Left ventricle myocardium inferior (tissue), 1 donor: ENCODE measurements around the gene ZNF579. TPM values are rescaled to one million over a fixed set of nuclear protein-coding genes. Genes with fewer than 3 reads are reported as not detected.

Experiments
- DNase-seq: peaks from one replicate; pipeline ENCODE4 v3.0.0-alpha.2; 2020
- H3K27ac ChIP-seq: fragments of 200-600 bp; replicated peaks from 2 replicates; pipeline ENCODE4 v1.8.0; 2021
- H3K27me3 ChIP-seq: fragments of 200-600 bp; 2 replicates; pipeline ENCODE4 v1.8.0; 2021; ENCODE audit warnings: low read depth
- H3K36me3 ChIP-seq: fragments of 200-600 bp; 2 replicates; pipeline ENCODE4 v1.8.0; 2021
- H3K4me1 ChIP-seq: fragments of 200-600 bp; 2 replicates; pipeline ENCODE4 v1.8.0; 2021
- H3K4me3 ChIP-seq: fragments of 200-600 bp; 2 replicates; pipeline ENCODE4 v1.8.0; 2021; ENCODE audit warnings: mild to moderate bottlenecking, moderate library complexity
- H3K9me3 ChIP-seq: fragments of 200-600 bp; replicated peaks from 2 replicates; pipeline ENCODE4 v1.8.0; 2021
- CTCF ChIP-seq: fragments of 200-600 bp; IDR thresholded peaks from 2 replicates; pipeline ENCODE4 v1.8.0; 2021; ENCODE audit warnings: antibody characterized with exemption, mild to moderate bottlenecking, borderline replicate concordance
- intact Hi-C: fragments of 100-400 bp; cut with micrococcal nuclease; formaldehyde crosslinking; loops from one replicate; pipeline ENCODE4 v1.11.0; 2022
- total RNA-seq: library from RNA; stranded (reverse); fragmentation: NEBNext Ultra II Directional; extraction: Animal tissue kit (Norgen Biotek cat#: 25700); gene quantifications from one replicate; pipeline ENCODE4 v1.2.1, GENCODE V29; 2021
- donor health status: DM: no; HTN: yes; CAD: no; lungs with severe emphysema.

The ZNF579 gene
- total RNA-seq, 1 donor from 2014 or later = 11.5 TPM

- H3K4me1 ChIP-seq = peaks cover 15% of the 10 kb centered on the region
These were observed 53.2 kb downstream of the ZNF579 start for GRCh38 chr19:55527197-55528029.

More at GRCh38 chr19:55527197-55528029, 53.2 kb downstream of the ZNF579 start:
- H3K4me3 ChIP-seq = no peak overlapping the region
- H3K27me3 ChIP-seq = peaks cover 25% of the 10 kb centered on the region
- H3K36me3 ChIP-seq = no peaks in the 10 kb centered on the region
- no peak overlapping the region for H3K27ac ChIP-seq
- DNase-seq = no peak
- TF ChIP-seq CTCF = no peak
- intact Hi-C loops = no loop called here
- H3K9me3 ChIP-seq = no peaks in the 10 kb centered on the region

Other genes with a start within 250 kb of the ZNF579 start
- gene KMT5C, start 241.0 kb downstream of the ZNF579 start, total RNA-seq = 5.1 TPM
- gene COX6B2, start 226.1 kb downstream of the ZNF579 start, total RNA-seq = not detected
- not detected for gene GARIN5B, start 217.6 kb downstream of the ZNF579 start, total RNA-seq
- gene IL11, start 210.4 kb downstream of the ZNF579 start, total RNA-seq = not detected
- not detected for gene TMEM190, start 204.0 kb downstream of the ZNF579 start, total RNA-seq
- gene TMEM238, start 196.6 kb downstream of the ZNF579 start, total RNA-seq = 0.69 TPM
- 559 TPM for gene RPL28, start 194.9 kb downstream of the ZNF579 start, total RNA-seq
- gene UBE2S, start 173.1 kb downstream of the ZNF579 start, total RNA-seq = 33.2 TPM
- gene SHISA7, start 137.5 kb downstream of the ZNF579 start, total RNA-seq = not detected
- gene ISOC2, start 119.2 kb downstream of the ZNF579 start, total RNA-seq = 52.6 TPM
- gene C19orf85, start 116.1 kb downstream of the ZNF579 start, total RNA-seq = not detected
- 5.4 TPM for gene ZNF628, start 104.2 kb downstream of the ZNF579 start, total RNA-seq
- 5.2 TPM for gene NAT14, start 95.7 kb downstream of the ZNF579 start, total RNA-seq
- gene SSC5D, start 92.4 kb downstream of the ZNF579 start, total RNA-seq = 3.7 TPM
- 6.5 TPM for gene SBK2, start 43.7 kb downstream of the ZNF579 start, total RNA-seq
- 21.1 TPM for gene SBK3, start 35.3 kb downstream of the ZNF579 start, total RNA-seq
- 16.0 TPM for gene FIZ1, start 18.7 kb upstream of the ZNF579 start, total RNA-seq
- gene ZNF524, start 19.4 kb upstream of the ZNF579 start, total RNA-seq = 15.6 TPM
- gene ZNF865, start 24.8 kb upstream of the ZNF579 start, total RNA-seq = 17.0 TPM
- 13.2 TPM for gene ZNF784, start 43.7 kb upstream of the ZNF579 start, total RNA-seq
- gene ZNF580, start 60.2 kb upstream of the ZNF579 start, total RNA-seq = 11.8 TPM
- 7.1 TPM for gene ZNF581, start 62.8 kb upstream of the ZNF579 start, total RNA-seq
- 14.6 TPM for gene CCDC106, start 67.4 kb upstream of the ZNF579 start, total RNA-seq
- gene U2AF2, start 74.2 kb upstream of the ZNF579 start, total RNA-seq = 74.0 TPM
- gene EPN1, start 94.4 kb upstream of the ZNF579 start, total RNA-seq = 205 TPM
- gene NLRP9, start 157.6 kb upstream of the ZNF579 start, total RNA-seq = not detected
- gene RFPL4A, start 178.2 kb upstream of the ZNF579 start, total RNA-seq = not detected
- not detected for gene RFPL4AL1, start 188.3 kb upstream of the ZNF579 start, total RNA-seq